ENCODE measurements around the gene CEACAM16.

DNA sequence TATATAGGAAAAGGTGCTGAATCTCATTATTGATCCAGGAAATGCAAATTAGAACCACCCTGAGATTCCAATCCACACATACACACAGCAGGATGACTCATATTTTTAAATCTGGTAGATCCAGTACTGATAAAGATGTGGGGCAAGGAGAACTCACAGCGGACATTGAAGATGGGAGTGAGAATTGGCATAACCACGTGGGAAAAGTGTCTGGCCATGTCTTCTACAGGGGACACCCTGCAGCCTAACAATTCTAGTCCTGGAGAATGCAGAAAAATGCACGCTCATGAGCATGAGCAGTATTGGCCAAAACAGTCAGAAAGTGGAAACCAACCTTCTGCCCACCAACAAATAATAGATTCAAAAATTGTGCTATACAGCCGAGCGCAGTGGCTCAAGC, 36.1 kb downstream of the CEACAM16 start:
- TF ChIP-seq POLR2A (IDR thresholded peaks at IDR 0.05), result no peak
- TF ChIP-seq, protein P1, sequence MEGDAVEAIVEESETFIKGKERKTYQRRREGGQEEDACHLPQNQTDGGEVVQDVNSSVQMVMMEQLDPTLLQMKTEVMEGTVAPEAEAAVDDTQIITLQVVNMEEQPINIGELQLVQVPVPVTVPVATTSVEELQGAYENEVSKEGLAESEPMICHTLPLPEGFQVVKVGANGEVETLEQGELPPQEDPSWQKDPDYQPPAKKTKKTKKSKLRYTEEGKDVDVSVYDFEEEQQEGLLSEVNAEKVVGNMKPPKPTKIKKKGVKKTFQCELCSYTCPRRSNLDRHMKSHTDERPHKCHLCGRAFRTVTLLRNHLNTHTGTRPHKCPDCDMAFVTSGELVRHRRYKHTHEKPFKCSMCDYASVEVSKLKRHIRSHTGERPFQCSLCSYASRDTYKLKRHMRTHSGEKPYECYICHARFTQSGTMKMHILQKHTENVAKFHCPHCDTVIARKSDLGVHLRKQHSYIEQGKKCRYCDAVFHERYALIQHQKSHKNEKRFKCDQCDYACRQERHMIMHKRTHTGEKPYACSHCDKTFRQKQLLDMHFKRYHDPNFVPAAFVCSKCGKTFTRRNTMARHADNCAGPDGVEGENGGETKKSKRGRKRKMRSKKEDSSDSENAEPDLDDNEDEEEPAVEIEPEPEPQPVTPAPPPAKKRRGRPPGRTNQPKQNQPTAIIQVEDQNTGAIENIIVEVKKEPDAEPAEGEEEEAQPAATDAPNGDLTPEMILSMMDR (IDR thresholded peaks at IDR 0.05 in 4 of 5, conservative IDR thresholded peaks at IDR 0.05 in 1 of 5), result no peak
